ENCODE results near the gene THSD4.

THSD4 gene

GRCh38 chr15:71630475-71630809 lies 515.2 kb downstream of the THSD4 start:
- Histone ChIP-seq H3K27me3 (ENCODE audit: insufficient read depth, poor library complexity, severe bottlenecking) (peaks cover 2% of the 10 kb centered on the region), H3K27ac (replicated peaks) (no peak overlapping the region), H3K4me3 (replicated peaks; ENCODE audit: insufficient read depth, low read length) (no peak overlapping the region)
- DNase-seq (ENCODE audit: low read depth in 1 of 2, low spot score in 1 of 2): no peak
- TF ChIP-seq GABPA (IDR thresholded peaks at IDR 0.05; ENCODE audit: low read depth) (no peak), POLR2AphosphoS5 (IDR thresholded peaks at IDR 0.05; ENCODE audit: low read depth) (no peak), REST (IDR thresholded peaks at IDR 0.05; ENCODE audit: insufficient replicate concordance, low read depth) (no peak), SPI1 (IDR thresholded peaks at IDR 0.05; ENCODE audit: borderline replicate concordance, low read depth) (no peak), CTCF (IDR thresholded peaks at IDR 0.05; ENCODE audit: insufficient read depth, low read length) (no peak)

- Histone ChIP-seq H3K27ac (replicated peaks) (no peak overlapping the region), H3K27me3 (ENCODE audit: insufficient read depth, poor library complexity, severe bottlenecking) (peaks cover 2% of the 10 kb centered on the region), H3K4me3 (replicated peaks; ENCODE audit: insufficient read depth, low read length) (no peak overlapping the region)
- DNase-seq (ENCODE audit: low read depth in 1 of 2, low spot score in 1 of 2): no peak
- TF ChIP-seq POLR2AphosphoS5 (IDR thresholded peaks at IDR 0.05; ENCODE audit: low read depth) (no peak), GABPA (IDR thresholded peaks at IDR 0.05; ENCODE audit: low read depth) (no peak), REST (IDR thresholded peaks at IDR 0.05; ENCODE audit: insufficient replicate concordance, low read depth) (no peak), CTCF (IDR thresholded peaks at IDR 0.05; ENCODE audit: insufficient read depth, low read length) (no peak), SPI1 (IDR thresholded peaks at IDR 0.05; ENCODE audit: borderline replicate concordance, low read depth) (no peak)
These were observed 517.4 kb downstream of the THSD4 start for GRCh38 chr15:71632576-71633195.

- Histone ChIP-seq H3K4me3 (replicated peaks; ENCODE audit: insufficient read depth, low read length) (no peak overlapping the region), H3K27ac (replicated peaks) (no peak overlapping the region), H3K27me3 (ENCODE audit: insufficient read depth, poor library complexity, severe bottlenecking) (peaks cover 2% of the 10 kb centered on the region)
- DNase-seq (ENCODE audit: low read depth in 1 of 2, low spot score in 1 of 2): no peak
- no peak for TF ChIP-seq SPI1 (IDR thresholded peaks at IDR 0.05; ENCODE audit: borderline replicate concordance, low read depth)
- TF ChIP-seq POLR2AphosphoS5 (IDR thresholded peaks at IDR 0.05; ENCODE audit: low read depth): no peak
- TF ChIP-seq GABPA (IDR thresholded peaks at IDR 0.05; ENCODE audit: low read depth): no peak
- TF ChIP-seq CTCF (IDR thresholded peaks at IDR 0.05; ENCODE audit: insufficient read depth, low read length): no peak
- no peak for TF ChIP-seq REST (IDR thresholded peaks at IDR 0.05; ENCODE audit: insufficient replicate concordance, low read depth)
These were observed 519.7 kb downstream of the THSD4 start for GRCh38 chr15:71634820-71635560.

Measured in HL-60 (cell line).